AG08395 (cell line): ENCODE measurements around the gene CAMK4.

Experiments
- DNase-seq: peaks from one replicate; pipeline ENCODE4 v3.0.0; 2012; ENCODE audit warnings: mixed read lengths, low spot score

Gene CAMK4

GRCh38 chr5:111425205-111425604, 201.0 kb downstream of the CAMK4 start:
- DNase-seq = no peak

DNA sequence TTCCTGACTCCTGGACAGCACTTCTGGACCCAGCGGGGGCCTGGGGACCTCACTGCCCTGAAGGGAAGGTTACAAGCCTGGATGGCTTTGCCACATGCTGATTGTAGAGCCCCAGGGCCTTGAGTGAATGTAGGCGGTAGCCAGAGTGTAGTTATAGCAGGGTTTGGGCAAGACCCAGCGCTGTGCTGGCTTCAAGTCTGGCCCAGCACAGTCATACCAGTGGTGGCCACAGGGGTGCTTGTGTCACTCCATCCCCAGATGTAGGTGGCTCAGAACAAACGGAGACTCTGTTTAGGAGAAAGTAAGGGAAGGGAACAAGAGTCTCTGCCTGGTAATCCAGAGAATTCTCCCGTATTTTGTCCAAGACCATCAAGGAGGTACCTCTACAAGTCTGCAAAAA, 203.6 kb downstream of the CAMK4 start:
- DNase-seq = no peak

DNA sequence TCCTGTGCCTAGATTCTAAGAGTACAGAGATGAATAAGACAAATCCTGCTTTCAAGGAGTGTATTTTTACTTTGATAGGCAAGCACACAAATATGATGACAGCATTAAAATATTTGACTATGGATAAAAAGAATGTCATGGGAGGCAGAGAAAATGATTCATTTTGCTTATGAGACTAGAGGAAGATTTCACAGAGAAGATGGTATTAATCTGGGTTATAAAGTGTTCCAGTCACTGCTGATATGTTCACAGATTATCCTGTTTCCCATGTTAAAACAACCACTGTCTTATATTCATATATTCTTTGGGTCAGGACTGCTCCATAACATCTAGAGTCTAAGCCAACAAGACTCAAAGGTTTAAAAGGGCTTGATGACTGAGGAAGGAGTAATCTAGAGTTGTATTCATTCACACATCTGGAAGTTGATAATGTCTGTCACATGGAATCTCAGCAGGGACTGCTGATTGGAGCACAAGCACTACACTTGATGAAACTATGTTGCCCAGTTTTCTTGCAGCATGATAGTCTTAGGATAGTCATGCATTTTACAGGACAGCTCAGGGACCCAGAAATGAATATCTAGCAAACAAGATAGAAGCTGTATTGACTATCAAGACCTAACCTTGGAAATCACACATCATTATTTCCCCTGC, 208.8 kb downstream of the CAMK4 start:
- DNase-seq = no peak

DNA sequence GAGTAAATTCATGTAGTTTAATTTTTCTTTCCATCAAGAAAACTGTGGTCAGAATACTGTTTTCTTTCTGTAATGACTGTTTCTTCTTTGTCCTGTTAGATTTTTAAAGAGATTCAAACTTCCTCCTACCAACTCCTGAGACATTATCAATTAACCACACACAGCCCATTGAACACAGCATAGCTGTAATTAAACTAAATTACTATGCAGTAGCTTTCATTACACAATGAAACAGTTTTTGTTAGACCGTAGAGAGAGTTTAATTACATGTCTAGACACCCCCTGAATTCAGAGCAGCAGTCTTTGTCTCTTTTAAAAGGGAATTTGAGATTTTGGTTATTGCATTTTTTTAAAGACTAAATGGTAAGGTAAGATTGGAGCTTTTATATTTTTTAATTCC, 210.6 kb downstream of the CAMK4 start:
- DNase-seq = no peak

DNA sequence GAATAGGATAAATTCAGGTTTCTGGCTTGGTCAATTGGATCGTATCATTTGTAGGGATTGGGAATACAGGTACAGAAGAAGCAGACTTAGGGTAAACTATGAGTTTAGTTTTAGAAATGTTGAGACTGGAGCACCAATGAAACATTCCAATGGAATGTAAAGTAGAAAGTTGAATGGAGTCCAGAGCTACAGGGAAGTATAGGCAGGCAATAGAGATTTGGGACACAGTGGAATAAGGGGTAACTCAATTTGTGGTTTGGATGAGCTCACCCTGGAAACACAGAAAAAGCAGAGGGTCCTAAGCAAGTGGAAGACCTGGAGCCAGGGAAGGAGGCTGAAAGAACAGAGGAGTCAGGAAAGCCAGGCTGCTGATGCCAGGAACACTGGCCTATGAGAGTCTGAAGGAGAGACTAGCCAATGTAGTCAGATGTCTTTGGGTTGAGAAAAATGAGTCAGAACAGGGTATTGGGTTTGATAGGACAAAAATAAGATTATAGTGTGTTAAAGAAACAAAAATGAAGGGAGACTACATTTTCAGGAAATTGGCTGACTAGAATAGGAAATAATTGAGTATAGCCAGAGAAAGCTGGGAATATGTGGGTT, 215.4 kb downstream of the CAMK4 start:
- DNase-seq = peak; percentile 49

DNA sequence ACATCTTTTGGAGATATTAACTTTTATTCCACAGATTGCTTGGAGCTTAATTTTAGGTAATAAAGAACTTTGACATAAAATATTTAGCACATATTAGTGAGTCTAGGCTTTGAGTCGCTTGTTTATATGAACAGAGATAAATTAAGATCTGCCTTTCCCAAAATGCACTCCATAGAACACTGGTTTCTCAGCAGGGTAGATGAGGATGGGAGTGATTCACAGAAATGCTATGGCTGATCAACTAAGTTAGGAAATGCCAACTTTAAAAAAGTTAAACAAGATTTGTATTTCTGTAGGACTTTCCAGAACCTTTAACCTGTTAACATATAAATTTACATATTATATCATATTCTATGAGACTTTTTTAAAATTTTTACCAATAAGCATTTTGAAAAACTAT, 222.9 kb downstream of the CAMK4 start:
- DNase-seq = no peak

- DNase-seq = no peak
Observed at GRCh38 chr5:111447822-111448221, 223.6 kb downstream of the CAMK4 start.

DNA sequence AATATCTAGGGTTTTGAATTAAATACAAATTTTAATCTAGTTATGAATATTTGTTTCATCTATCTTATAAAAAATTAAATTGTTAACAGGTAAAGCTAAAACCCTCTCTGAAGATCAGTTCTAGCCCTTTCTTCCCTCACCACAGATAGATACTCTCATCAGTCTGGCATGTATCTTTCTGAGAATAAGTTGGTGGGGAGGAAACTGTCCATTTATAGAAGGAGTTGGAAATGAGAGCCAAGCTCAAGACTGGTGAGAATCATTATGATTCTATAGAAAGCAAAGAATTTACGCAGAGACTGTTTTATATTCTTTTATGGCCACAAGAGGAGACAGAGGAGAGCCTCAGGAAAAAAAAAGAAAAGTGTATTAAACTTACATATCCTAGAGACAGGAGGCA, 229.1 kb downstream of the CAMK4 start:
- DNase-seq = no peak

GRCh38 chr5:111453747-111454146, 229.6 kb downstream of the CAMK4 start:
- no peak for DNase-seq

DNA sequence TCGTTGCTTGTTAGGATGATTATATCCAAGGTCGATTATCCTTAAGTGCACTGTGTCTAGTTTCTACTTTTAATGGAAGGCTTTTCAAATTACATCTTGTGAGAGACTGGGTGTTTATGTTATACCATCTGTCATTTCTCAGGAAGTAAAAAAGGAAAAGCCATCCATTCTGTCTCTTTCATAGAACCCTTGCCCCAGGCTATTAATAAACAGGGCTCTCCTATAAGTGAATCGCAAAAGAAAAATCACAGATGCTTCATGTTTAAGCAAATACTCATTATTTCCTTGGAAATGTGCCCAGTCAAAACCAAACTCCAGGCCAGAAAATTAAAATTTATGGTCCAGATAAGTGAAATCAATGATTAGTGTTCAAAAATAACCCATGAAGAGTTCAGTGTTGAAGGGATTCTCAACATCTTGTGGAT, 230.0 kb downstream of the CAMK4 start:
- no peak for DNase-seq

- DNase-seq = no peak
Observed at GRCh38 chr5:111454776-111455175, 230.6 kb downstream of the CAMK4 start.

DNA sequence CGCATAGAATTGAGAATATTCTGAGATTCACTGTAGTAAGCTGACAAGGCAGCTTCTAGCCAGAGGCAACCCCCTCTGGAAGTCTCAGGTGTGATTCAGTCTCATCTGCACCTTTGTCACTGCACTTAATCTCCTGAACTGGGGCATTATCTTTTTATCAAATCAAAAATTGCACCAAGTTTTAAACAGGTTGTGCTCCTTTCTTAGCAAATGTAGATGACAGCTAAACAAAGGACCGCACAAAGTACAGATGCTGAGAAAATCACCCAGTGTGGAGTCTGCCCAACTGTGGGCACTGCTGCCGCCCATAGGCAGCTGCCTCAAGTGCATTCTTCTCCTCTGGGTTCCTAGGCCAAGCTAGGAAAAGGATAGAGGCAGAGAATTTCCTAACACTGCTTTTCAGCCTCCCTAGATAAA, 237.1 kb downstream of the CAMK4 start:
- DNase-seq = peak; percentile 49

DNA sequence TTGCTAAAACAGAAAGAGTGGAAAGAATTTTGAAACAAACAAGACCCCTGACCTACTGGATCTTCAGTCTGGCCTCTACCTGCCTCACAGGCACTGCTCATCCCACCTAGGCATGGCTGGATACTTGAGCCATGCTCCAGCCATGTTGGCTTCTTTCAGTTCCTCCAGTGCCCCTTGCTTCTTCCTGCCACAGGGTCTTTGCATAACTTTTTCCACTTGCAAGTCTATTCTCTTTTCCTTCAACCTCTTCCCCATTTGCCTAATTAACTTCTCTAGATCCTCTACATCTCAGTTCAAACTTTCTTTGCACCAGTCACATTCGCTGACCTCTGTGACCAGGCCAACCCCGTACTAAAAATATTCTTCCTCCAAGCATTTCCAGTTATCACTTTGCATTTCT, 237.8 kb downstream of the CAMK4 start:
- DNase-seq = no peak

DNA sequence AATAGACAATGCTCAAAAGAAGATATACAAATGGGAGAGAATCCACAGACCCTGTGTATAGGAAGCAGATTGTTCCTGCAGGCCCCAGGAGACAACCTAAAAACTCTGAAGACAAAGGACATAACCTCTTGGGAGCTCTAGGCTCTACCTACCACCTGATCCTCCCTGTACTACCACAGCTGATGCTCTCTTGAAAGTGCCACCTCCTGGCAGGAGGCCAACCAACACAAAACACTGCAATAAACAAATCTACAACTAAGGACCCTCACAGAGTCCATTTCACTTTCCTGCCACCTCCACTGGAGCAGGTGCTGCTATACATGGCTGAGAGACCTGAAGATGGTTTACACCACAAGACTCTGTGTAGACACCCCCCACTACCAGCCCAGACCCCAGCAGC, 239.1 kb downstream of the CAMK4 start:
- DNase-seq = no peak

DNA sequence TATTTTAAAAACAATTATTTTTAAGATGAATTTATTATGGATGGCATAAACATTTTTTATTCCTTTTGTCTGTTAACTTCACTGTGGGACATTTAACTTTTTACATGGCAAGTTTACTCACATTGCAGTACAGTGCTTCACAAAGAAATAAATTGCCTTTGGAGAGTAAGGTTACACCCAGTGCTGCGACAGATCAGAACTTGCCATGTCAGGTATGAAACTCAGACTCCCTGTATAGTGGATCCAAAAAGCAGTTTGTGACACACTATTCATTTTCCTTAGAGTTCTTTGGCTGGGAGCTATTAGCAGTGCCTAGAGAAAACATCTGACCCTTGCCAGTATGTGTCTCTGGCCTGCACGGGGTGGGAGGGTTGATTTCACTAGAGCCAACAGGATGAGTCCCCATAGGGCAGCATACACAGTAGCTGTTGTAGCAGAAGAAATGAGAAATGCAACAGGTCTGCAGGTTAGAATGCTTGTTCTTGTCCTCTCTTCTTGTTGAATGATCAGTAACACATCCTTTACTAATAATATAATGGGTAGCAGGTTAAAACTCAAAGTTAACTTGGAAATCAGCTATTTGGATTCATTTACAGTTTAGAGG, 245.2 kb downstream of the CAMK4 start:
- no peak for DNase-seq

DNA sequence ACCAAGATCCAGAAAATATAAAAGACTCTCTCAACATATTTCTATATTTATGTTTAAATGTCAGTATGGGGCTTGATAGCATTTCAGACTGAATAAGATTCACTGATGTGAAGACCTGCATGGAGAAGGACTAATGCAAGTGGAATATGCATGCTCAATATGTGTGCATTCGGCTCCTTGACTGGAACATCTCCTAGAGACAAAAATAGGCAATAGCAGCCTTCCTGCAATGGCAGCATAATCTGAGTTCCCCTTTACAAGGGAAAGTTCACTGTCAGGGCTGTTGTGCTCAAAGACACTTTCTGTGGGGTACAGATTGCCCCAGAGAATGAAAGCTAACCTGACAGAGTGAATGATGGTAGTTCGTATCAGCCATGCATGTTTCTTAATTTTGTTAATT, 245.7 kb downstream of the CAMK4 start:
- no peak for DNase-seq

DNA sequence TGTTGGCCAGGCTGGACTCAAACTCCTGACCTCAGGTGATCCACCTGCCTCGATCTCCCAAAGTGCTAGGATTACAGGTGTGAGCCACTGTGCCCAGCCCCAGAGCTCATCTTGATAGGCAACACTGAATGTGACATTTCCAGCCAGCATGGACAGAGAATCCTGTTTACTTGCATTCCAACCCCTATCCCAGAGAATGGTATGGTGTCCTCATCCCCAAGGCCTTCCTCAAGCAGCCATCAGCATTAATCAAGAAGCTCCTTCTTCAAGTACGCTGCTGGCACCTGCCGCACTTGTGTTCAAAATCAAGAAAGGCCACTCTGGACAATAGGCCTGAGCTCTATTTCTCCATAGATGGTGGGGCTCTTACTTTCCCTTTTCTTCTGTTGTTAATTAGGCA, 247.9 kb downstream of the CAMK4 start:
- no peak for DNase-seq

DNA sequence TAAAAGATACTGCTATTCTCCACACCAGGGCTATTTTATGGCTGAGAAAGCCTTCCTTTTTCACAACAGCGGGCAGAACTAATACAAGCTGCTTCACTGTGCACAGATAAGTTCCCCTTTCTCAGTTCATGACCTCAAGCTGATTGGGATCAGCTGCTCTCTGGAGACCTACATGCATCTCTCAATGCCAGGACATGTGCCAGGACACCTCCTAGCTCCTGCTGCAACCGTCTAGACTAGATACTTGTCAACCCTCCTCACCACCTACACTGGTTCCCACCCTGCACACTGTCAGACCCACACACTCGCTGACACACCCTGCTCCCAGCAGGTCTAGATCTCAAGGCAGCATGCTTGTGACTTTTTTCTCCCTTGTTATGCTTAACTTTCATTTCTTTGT, 248.4 kb downstream of the CAMK4 start:
- no peak for DNase-seq

GRCh38 chr5:111478266-111478665, 254.1 kb downstream of the CAMK4 start:
- DNase-seq = no peak

DNA sequence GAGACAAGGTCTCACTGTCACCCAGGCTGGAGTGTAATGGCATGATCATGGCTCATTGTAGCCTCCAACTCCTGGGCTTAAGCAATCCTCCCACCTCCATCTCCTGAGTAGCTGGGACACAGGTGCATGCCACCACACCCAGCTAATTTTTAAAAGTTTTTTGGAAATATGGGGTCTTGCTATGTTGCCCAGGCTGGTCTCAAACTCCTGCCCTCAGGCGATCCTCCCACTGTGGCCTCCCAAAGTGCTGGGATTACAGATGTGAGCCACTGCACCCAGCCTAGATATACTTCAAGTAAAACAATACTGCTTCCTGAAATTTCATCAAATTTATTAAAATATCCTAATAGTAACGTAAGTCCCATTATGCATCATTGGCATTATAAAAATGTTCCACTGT, 254.7 kb downstream of the CAMK4 start:
- no peak for DNase-seq

GRCh38 chr5:111480346-111480745, 256.2 kb downstream of the CAMK4 start:
- no peak for DNase-seq

- DNase-seq = no peak
Observed at GRCh38 chr5:111486055-111486454, 261.9 kb downstream of the CAMK4 start.

- no peak for DNase-seq
Observed at GRCh38 chr5:111486926-111487325, 262.7 kb downstream of the CAMK4 start.

DNA sequence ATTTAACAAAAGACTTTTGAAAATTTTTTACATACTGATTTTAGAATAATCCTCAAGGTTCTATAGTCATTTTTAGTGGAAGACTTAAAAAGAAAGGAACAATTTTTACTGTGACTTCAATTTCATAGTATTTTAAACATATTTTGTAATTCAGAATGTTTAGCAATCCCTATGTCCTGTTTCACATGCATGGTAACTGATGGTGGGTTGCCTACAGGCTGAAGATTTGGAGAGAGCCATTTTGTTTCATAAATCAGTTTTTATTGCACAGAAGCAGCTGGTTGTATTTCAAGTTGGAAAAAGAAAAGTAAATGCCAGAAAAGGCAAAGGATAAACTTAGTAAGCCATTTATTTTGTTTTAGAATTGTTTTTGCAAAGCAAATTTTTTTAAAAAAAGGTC, 264.2 kb downstream of the CAMK4 start:
- no peak for DNase-seq
